NB4 (cell line): ENCODE measurements around the gene NPTXR.

Experiments
- DNase-seq: peaks from one replicate; pipeline ENCODE4 v3.0.0; 2010; ENCODE audit warnings: low read depth
- H3K4me3 ChIP-seq: one replicate; pipeline ENCODE4 v1.5.1; 2011; ENCODE audit warnings: mild to moderate bottlenecking, low read depth, low read length, moderate library complexity
- MAX ChIP-seq: IDR thresholded peaks from 2 replicates; pipeline ENCODE4 v1.6.1; 2011; ENCODE audit warnings: low read depth, low read length
- MYC ChIP-seq: IDR thresholded peaks from 2 replicates; pipeline ENCODE4 v1.6.1; 2011; ENCODE audit warnings: low read depth, low read length
- POLR2A ChIP-seq: IDR thresholded peaks from 2 replicates; pipeline ENCODE4 v1.6.1; 2011; ENCODE audit warnings: mild to moderate bottlenecking; ENCODE audit not compliant: insufficient read length; ENCODE audit errors: extremely low read depth
- TF ChIP-seq, protein P1 (sequence below): IDR thresholded peaks from one replicate; pipeline ENCODE4 v1.5.1; 2012; ENCODE audit warnings: low read depth, low read length

Gene NPTXR

GRCh38 chr22:38853196-38853651, 9.4 kb upstream of the NPTXR start:
- DNase-seq: no peak
- H3K4me3 ChIP-seq: no peak overlapping the region
- TF ChIP-seq MYC: no peak
- TF ChIP-seq MAX: no peak
- TF ChIP-seq POLR2A: no peak
- TF ChIP-seq, protein P1, sequence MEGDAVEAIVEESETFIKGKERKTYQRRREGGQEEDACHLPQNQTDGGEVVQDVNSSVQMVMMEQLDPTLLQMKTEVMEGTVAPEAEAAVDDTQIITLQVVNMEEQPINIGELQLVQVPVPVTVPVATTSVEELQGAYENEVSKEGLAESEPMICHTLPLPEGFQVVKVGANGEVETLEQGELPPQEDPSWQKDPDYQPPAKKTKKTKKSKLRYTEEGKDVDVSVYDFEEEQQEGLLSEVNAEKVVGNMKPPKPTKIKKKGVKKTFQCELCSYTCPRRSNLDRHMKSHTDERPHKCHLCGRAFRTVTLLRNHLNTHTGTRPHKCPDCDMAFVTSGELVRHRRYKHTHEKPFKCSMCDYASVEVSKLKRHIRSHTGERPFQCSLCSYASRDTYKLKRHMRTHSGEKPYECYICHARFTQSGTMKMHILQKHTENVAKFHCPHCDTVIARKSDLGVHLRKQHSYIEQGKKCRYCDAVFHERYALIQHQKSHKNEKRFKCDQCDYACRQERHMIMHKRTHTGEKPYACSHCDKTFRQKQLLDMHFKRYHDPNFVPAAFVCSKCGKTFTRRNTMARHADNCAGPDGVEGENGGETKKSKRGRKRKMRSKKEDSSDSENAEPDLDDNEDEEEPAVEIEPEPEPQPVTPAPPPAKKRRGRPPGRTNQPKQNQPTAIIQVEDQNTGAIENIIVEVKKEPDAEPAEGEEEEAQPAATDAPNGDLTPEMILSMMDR: no peak

GRCh38 chr22:38852522-38852921, 8.7 kb upstream of the NPTXR start:
- no peak for DNase-seq
- H3K4me3 ChIP-seq: no peak overlapping the region
- no peak for TF ChIP-seq POLR2A
- TF ChIP-seq MAX: no peak
- TF ChIP-seq MYC: no peak
- TF ChIP-seq, protein P1: no peak

DNA sequence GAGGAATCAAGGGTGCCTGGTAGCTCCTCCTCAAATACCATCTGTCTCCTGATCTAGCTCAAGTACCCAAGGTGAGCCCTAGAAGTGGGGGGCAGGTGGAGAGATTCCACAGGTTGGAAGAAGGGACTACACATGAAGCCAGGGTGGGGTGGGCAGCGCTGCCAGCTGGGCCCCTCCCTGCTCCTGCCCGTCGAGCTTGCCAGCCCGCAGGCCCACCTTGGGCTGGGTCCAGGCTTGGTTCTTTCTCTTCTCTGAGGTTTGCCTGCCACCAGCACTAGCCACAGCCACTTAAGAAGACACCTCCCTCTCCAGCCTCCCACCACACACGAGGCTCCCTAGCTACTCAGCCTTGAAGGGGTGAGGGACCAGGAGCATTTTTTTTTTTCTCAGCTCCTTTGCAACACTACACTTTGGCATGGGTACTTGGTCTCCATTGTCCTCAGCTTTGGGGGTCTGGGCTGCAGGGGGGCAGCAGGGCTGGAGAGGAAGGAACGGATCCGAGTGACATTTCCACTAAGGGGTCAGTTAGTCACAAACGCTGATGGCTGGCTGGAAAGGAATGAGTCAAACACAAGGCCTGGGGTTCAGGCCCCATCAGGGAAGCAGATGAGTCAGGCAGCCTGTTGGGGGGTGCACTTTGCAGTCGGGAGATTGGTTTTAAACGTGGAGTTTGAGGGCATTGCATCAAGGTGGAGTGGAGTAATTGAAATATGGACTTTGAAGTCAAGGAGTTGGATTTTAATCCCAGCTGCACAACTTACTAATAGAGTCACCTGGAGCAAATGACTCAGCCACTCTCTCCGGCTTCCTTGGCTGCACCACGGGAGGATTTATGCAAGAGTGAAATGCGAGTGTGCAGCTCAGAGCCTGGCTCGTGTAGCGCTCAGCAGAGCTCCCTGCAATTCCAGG, 7.4 kb upstream of the NPTXR start:
- TF ChIP-seq POLR2A (no peak), MYC (no peak), MAX (no peak)
- TF ChIP-seq, protein P1: no peak
- no peak overlapping the region for H3K4me3 ChIP-seq
- DNase-seq: no peak

- no peak overlapping the region for H3K4me3 ChIP-seq
- no peak for DNase-seq
- TF ChIP-seq MYC: no peak
- TF ChIP-seq MAX: no peak
- TF ChIP-seq, protein P1: no peak
- no peak for TF ChIP-seq POLR2A
These were observed 6.6 kb upstream of the NPTXR start for GRCh38 chr22:38850399-38850798.

GRCh38 chr22:38849811-38850210, 6.0 kb upstream of the NPTXR start:
- no peak for DNase-seq
- H3K4me3 ChIP-seq: no peak overlapping the region
- no peak for TF ChIP-seq MAX
- TF ChIP-seq MYC: no peak

DNA sequence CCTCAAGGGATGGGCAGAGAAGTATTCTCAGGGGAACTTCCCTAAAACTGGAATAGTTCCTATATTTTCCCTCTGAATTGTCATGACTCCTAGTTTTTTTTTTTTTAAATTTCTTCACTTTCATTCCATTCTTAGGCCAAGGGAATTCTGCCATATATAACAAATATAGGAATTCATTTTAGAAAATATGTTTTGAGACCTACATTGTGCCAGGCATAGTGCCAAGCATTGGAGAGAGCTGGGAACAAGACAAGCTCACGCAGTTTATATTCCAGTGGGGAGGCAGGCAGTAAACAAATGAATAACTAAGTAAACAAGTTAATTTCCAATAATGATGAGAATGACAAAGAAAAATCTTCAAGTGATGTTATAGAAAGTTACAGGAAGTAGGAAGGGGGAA, 2.6 kb upstream of the NPTXR start:
- DNase-seq: no peak
- no peak overlapping the region for H3K4me3 ChIP-seq
- TF ChIP-seq POLR2A (no peak), MYC (no peak), MAX (no peak)
- TF ChIP-seq, protein P1: no peak
